Endothelial cell of umbilical vein (primary cell): ENCODE measurements around the gene RNF113B. TPM values are rescaled to one million over a fixed set of nuclear protein-coding genes. Genes with fewer than 3 reads are reported as not detected.

Source experiments
- BruUV-seq: library from RNA; stranded (reverse); fragments of 400-500 nt; replicated peaks from 2 replicates; lab custom pipeline; 2021; lab: Mats Ljungman, UMichigan
- CTCF ChIA-PET: fragments of 300-600, 350-600 bp; sonication (Branson Sonifier 250); formaldehyde crosslinking; loops from one replicate; lab custom pipeline; 2021; ENCODE audit warnings: antibody characterized with exemption, inconsistent platforms; lab: Charles Lee
- POLR2A ChIA-PET: fragments of 300-600, 350-600 bp; sonication (Branson Sonifier 250); formaldehyde crosslinking; loops from one replicate; lab custom pipeline; 2021; ENCODE audit warnings: antibody characterized with exemption, inconsistent platforms; lab: Charles Lee
- DNase-seq: peaks from one replicate; pipeline ENCODE4 v3.0.0-alpha.2; 2011; ENCODE audit warnings: low read depth, low spot score
- FAIRE-seq: peaks from 2 replicates; lab custom pipeline; 2011; peaks lifted over from hg19 to GRCh38; lab: Jason Lieb, UNC
- H2AFZ ChIP-seq: 2 replicates; pipeline ENCODE4 v1.6.0; 2012; ENCODE audit warnings: low read depth, low read length, control low read depth, inconsistent platforms
- H3K27ac ChIP-seq: 2 replicates; pipeline ENCODE4 v1.5.1; 2011; ENCODE audit warnings: low read depth, mild to moderate bottlenecking, control low read depth, low read length, moderate library complexity; ENCODE audit not compliant: insufficient read depth
- H3K27me3 ChIP-seq, 2 experiments: 2 replicates each; pipeline versions ENCODE4 v1.6.0 to v1.6.1; 2011; ENCODE audit warnings: low read length in 2 of 2, mixed read lengths in 1 of 2; ENCODE audit not compliant: control insufficient read depth in 2 of 2, insufficient read depth in 2 of 2
- H3K36me3 ChIP-seq, 2 experiments: 2 replicates in 1 of 2; 3 replicates in 1 of 2; pipeline ENCODE4 v1.5.1; 2011; ENCODE audit warnings: low read length in 2 of 2, mild to moderate bottlenecking in 1 of 2, moderate library complexity in 1 of 2; ENCODE audit not compliant: control insufficient read depth in 2 of 2, insufficient read depth in 2 of 2; ENCODE audit errors: extremely low read depth in 1 of 2
- H3K4me1 ChIP-seq: 3 replicates; pipeline ENCODE4 v1.5.1; 2011; ENCODE audit warnings: mild to moderate bottlenecking, low read length; ENCODE audit not compliant: control insufficient read depth, insufficient read depth; ENCODE audit errors: extremely low read depth
- H3K4me2 ChIP-seq: 2 replicates; pipeline ENCODE4 v1.6.1; 2011; ENCODE audit warnings: low read length, control low read depth, mixed read lengths; ENCODE audit not compliant: insufficient read depth
- H3K4me3 ChIP-seq, 3 experiments: fragments of 200-600 bp in 1 of 3; sonication (generic), shearing (Covaris generic) in 1 of 3; replicated peaks in 1 of 3; 2 replicates each; pipeline ENCODE4 v1.5.1; 2011 to 2016; ENCODE audit warnings: control low read depth in 3 of 3, low read length in 3 of 3, mild to moderate bottlenecking in 2 of 3, inconsistent platforms in 1 of 3, low read depth in 1 of 3, moderate library complexity in 1 of 3; ENCODE audit not compliant: insufficient read depth in 1 of 3
- H3K79me2 ChIP-seq: 2 replicates; pipeline ENCODE4 v1.6.0; 2012; ENCODE audit warnings: low read length, inconsistent platforms; ENCODE audit not compliant: control insufficient read depth, insufficient read depth
- H3K9ac ChIP-seq: replicated peaks from 2 replicates; pipeline ENCODE3; 2011; ENCODE audit warnings: low read length, control low read depth; ENCODE audit not compliant: insufficient read depth; ENCODE audit errors: extremely low read depth
- H3K9me1 ChIP-seq: replicated peaks from 3 replicates; pipeline ENCODE4 v1.6.0; 2011; ENCODE audit warnings: mild to moderate bottlenecking, low read length; ENCODE audit not compliant: control insufficient read depth, insufficient read depth; ENCODE audit errors: extremely low read depth
- H3K9me3 ChIP-seq: replicated peaks from 2 replicates; pipeline ENCODE4 v1.5.1; 2012; ENCODE audit warnings: low read length, inconsistent platforms; ENCODE audit not compliant: control insufficient read depth, insufficient read depth
- H4K20me1 ChIP-seq: replicated peaks from 2 replicates; pipeline ENCODE3; 2011; ENCODE audit warnings: mild to moderate bottlenecking, low read length; ENCODE audit not compliant: control insufficient read depth, insufficient read depth; ENCODE audit errors: extremely low read depth
- EZH2 ChIP-seq: IDR thresholded peaks from 2 replicates; pipeline ENCODE4 v1.6.1; 2012; ENCODE audit warnings: borderline replicate concordance, low read depth, mild to moderate bottlenecking, moderate library complexity, low read length, inconsistent platforms; ENCODE audit not compliant: severe bottlenecking
- FOS ChIP-seq: IDR thresholded peaks from 2 replicates; pipeline ENCODE4 v1.6.1; 2011; ENCODE audit warnings: mild to moderate bottlenecking, low read length, moderate library complexity, borderline replicate concordance; ENCODE audit not compliant: insufficient read depth
- GATA2 ChIP-seq: IDR thresholded peaks from 2 replicates; pipeline ENCODE4 v1.7.0; 2011; ENCODE audit warnings: low read depth, mild to moderate bottlenecking, moderate library complexity, mixed read lengths, low read length; ENCODE audit not compliant: insufficient read length, insufficient read depth
- JUN ChIP-seq: IDR thresholded peaks from 2 replicates; pipeline ENCODE4 v1.6.1; 2011; ENCODE audit warnings: borderline replicate concordance, low read depth; ENCODE audit not compliant: insufficient read length, insufficient read depth
- MYC ChIP-seq: IDR thresholded peaks from one replicate; pipeline ENCODE4 v1.6.1; 2011; ENCODE audit warnings: mild to moderate bottlenecking, low read depth, low read length
- POLR2A ChIP-seq: IDR thresholded peaks from 2 replicates; pipeline ENCODE4 v1.6.1; 2012; ENCODE audit warnings: low read depth, mild to moderate bottlenecking, control low read depth, low read length
- POLR2AphosphoS5 ChIP-seq: IDR thresholded peaks from 2 replicates; pipeline ENCODE4 v1.6.1; 2012; ENCODE audit warnings: low read depth, mild to moderate bottlenecking, control low read depth, low read length, moderate library complexity; ENCODE audit not compliant: insufficient read depth
- dilution Hi-C: fragments of 300-500 bp; cut with MboI; formaldehyde crosslinking; loops from one replicate; pipeline ENCODE4 v1.15.0; 2019; ENCODE audit warnings: low sequenced_read_pairs; ENCODE audit not compliant: extremely low pct_ligation_motif_present
- intact Hi-C: fragments of 100-400 bp; cut with micrococcal nuclease; formaldehyde crosslinking; loops from one replicate; pipeline ENCODE4 v1.10.0; 2022
- polyA plus RNA-seq, 4 experiments: library from polyadenylated mRNA; depleted of rRNA in 3 of 4; stranded (reverse) in 3 of 4; unstranded in 1 of 4; fragments of >200 nt; gene quantifications; 2 replicates each; pipeline versions ENCODE4 v1.2.1 to v1.2.3, GENCODE V29; 2011 to 2012; ENCODE audit warnings: missing spikeins in 1 of 4
- total RNA-seq: library from RNA; stranded (reverse); gene quantifications from 2 replicates; pipeline ENCODE4 v1.2.3, GENCODE V29; 2021
- TF ChIP-seq, protein P1 (sequence below), 2 donors: IDR thresholded peaks; 1 replicate in 1 of 2; 2 replicates in 1 of 2; pipeline ENCODE4 v1.5.1; 2011; ENCODE audit warnings: low read length in 2 of 2, mild to moderate bottlenecking in 2 of 2, moderate library complexity in 2 of 2, control low read depth in 1 of 2, inconsistent platforms in 1 of 2, low read depth in 1 of 2; ENCODE audit not compliant: insufficient read depth in 1 of 2; ENCODE audit errors: extremely low read depth in 1 of 2
- TF ChIP-seq, protein P2 (sequence below): IDR thresholded peaks from 2 replicates; pipeline ENCODE4 v1.6.1; 2011; ENCODE audit not compliant: insufficient read depth, insufficient read length

The RNF113B gene
- total and polyA plus RNA-seq, 2 donors (not counting 3 experiments of a cell fraction or from before 2014, with no cell fraction given), result not detected

DNA sequence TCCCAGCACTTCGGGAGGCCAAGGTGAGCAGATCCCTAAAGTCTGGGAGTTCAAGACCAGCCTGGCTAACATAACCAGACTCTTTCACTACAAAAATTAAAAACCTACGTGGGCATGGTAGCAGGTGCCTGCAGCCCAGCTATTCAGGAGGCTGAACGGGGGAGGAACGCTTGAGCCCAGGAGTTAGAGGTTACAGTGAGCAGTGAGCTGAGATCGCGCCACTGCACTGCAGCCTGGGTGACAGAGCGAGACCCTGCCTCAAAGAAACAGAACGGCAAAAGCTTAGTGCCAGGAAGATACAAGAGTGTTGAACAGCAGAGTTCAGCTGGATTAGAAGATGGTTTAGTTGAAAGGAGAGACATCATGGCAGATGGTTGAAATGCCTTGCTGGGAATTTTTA, 24.1 kb upstream of the RNF113B start:
- intact Hi-C loops, result no loop called here
- H3K9ac ChIP-seq, result no peak overlapping the region
- H3K9me1 ChIP-seq, result no peaks in the 10 kb centered on the region
- H4K20me1 ChIP-seq, result no peaks in the 10 kb centered on the region
- POLR2A ChIA-PET, result no interaction called here
- DNase-seq (no peak), FAIRE-seq (no peak)
- no peaks in the 10 kb centered on the region for H3K36me3 ChIP-seq
- no peak overlapping the region for H3K4me3 ChIP-seq
- no TSS peak for BruUV-seq
- H3K27ac ChIP-seq, result no peak overlapping the region
- no peak overlapping the region for H2AFZ ChIP-seq
- peaks cover 1% of the 10 kb centered on the region for H3K79me2 ChIP-seq
- CTCF ChIA-PET, result interaction anchor here (0.7 to 1.5 kb wide), 2 partner anchors 13 to 472 kb away, joined by 3 read pairs; no protein-coding TSS in a partner anchor
- dilution Hi-C loops, result no loop called here
- no peaks in the 10 kb centered on the region for H3K9me3 ChIP-seq
- H3K27me3 ChIP-seq, result no peaks in the 10 kb centered on the region
- H3K4me1 ChIP-seq, result no peaks in the 10 kb centered on the region
- no peak overlapping the region for H3K4me2 ChIP-seq
- TF ChIP-seq MYC (no peak), GATA2 (no peak), POLR2AphosphoS5 (no peak), JUN (no peak), POLR2A (no peak), EZH2 (no peak), FOS (no peak)
- TF ChIP-seq, protein P1, sequence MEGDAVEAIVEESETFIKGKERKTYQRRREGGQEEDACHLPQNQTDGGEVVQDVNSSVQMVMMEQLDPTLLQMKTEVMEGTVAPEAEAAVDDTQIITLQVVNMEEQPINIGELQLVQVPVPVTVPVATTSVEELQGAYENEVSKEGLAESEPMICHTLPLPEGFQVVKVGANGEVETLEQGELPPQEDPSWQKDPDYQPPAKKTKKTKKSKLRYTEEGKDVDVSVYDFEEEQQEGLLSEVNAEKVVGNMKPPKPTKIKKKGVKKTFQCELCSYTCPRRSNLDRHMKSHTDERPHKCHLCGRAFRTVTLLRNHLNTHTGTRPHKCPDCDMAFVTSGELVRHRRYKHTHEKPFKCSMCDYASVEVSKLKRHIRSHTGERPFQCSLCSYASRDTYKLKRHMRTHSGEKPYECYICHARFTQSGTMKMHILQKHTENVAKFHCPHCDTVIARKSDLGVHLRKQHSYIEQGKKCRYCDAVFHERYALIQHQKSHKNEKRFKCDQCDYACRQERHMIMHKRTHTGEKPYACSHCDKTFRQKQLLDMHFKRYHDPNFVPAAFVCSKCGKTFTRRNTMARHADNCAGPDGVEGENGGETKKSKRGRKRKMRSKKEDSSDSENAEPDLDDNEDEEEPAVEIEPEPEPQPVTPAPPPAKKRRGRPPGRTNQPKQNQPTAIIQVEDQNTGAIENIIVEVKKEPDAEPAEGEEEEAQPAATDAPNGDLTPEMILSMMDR (IDR thresholded peaks at IDR 0.05; ENCODE audit: extremely low read depth in 1 of 2, insufficient read depth in 1 of 2, low read depth in 1 of 2, low read length in 2 of 2), result no peak
- TF ChIP-seq, protein P2, sequence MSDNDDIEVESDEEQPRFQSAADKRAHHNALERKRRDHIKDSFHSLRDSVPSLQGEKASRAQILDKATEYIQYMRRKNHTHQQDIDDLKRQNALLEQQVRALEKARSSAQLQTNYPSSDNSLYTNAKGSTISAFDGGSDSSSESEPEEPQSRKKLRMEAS, result no peak
